Right hindlimb (tissue), 1 donor: Measurements from ENCODE around the gene HP.
"Not testable (repeated sequence)": the region's sequence is repeated elsewhere in the genome, so short reads cannot be mapped to it uniquely, and the experiment has no call there.

Experiments
- DNase-seq: peaks from one replicate; pipeline ENCODE4 v3.0.0-alpha.2; 2018

HP gene

GRCh38 chr16:72054254-72054847 is at the start of gene HP:
HP (plus strand) TSS chr16:72054505; CDS start chr16:72054653, 148 bp downstream.
- not testable (repeated sequence) for DNase-seq

- DNase-seq: not testable (repeated sequence)
Observed at GRCh38 chr16:72008065-72008423, 46.3 kb upstream of the HP start.

GRCh38 chr16:72008424-72009216 is 45.7 kb upstream of the HP start, which contains the start of gene DHODH:
DHODH (plus strand) TSS chr16:72008744; CDS start chr16:72008765, 21 bp downstream.
- DNase-seq: peak; percentile 99

GRCh38 chr16:72009779-72010178 is 44.5 kb upstream of the HP start:
- DNase-seq: no peak

GRCh38 chr16:72012607-72013006 is 41.7 kb upstream of the HP start:
- DNase-seq: no peak

GRCh38 chr16:72013389-72013788 is 40.9 kb upstream of the HP start:
- no peak for DNase-seq

GRCh38 chr16:72013888-72014581 is 40.3 kb upstream of the HP start:
- DNase-seq: no peak

GRCh38 chr16:72014675-72015074 is 39.6 kb upstream of the HP start:
- no peak for DNase-seq

GRCh38 chr16:72015124-72015523 is 39.2 kb upstream of the HP start:
- no peak for DNase-seq

GRCh38 chr16:72018470-72018869 is 35.8 kb upstream of the HP start:
- DNase-seq: no peak

- DNase-seq: no peak
Observed at GRCh38 chr16:72021043-72021442, 33.3 kb upstream of the HP start.

GRCh38 chr16:72022127-72022526 is 32.2 kb upstream of the HP start:
- no peak for DNase-seq

GRCh38 chr16:72023962-72024361 is 30.3 kb upstream of the HP start:
- no peak for DNase-seq

- no peak for DNase-seq
Observed at GRCh38 chr16:72024862-72025382, 29.4 kb upstream of the HP start.

- no peak for DNase-seq
Observed at GRCh38 chr16:72025404-72026114, 28.7 kb upstream of the HP start.

- DNase-seq: no peak
Observed at GRCh38 chr16:72027669-72028378, 26.5 kb upstream of the HP start.

- no peak for DNase-seq
Observed at GRCh38 chr16:72029567-72030271, 24.6 kb upstream of the HP start.

- DNase-seq: no peak
Observed at GRCh38 chr16:72033437-72033836, 20.9 kb upstream of the HP start.

- DNase-seq: no peak
Observed at GRCh38 chr16:72036098-72036497, 18.2 kb upstream of the HP start.

GRCh38 chr16:72042157-72042660 is 12.1 kb upstream of the HP start:
- peak; percentile 30 for DNase-seq

GRCh38 chr16:72043058-72043457 is 11.2 kb upstream of the HP start:
- no peak for DNase-seq
